Stimulated activated CD8-positive, alpha-beta memory T cell treated with anti-CD3 and anti-CD28 coated beads, Interleukin-7, amount 100 ng/mL, for 24 hours (primary cell): ENCODE data around the gene HOPX.
"Not testable (repeated sequence)": the region's sequence is repeated elsewhere in the genome, so short reads cannot be mapped to it uniquely, and the experiment has no call there.

Experiments
- DNase-seq: peaks from one replicate; pipeline ENCODE4 v3.0.0-alpha.2; 2020; ENCODE audit warnings: low read depth

The HOPX gene

DNA sequence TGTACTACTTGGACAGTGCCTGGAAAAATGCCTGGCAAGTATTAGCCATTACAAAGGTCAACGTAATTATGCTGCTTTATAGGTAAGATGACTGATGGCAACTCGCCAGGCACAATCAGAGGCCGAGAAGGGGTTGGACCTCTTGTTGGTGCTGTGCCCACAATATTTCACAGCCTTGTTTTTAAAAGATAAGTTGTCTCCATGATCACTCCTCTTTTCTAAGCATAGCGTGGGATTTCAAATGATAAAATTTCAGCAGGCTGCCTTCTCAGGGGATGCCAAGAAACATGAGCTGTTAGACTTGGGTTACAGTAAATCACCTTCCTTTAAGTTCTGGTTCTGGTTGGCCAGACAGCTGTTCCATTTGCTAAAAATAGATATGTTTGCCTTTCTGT lies 26.9 kb downstream of the HOPX start:
- no peak for DNase-seq

DNA sequence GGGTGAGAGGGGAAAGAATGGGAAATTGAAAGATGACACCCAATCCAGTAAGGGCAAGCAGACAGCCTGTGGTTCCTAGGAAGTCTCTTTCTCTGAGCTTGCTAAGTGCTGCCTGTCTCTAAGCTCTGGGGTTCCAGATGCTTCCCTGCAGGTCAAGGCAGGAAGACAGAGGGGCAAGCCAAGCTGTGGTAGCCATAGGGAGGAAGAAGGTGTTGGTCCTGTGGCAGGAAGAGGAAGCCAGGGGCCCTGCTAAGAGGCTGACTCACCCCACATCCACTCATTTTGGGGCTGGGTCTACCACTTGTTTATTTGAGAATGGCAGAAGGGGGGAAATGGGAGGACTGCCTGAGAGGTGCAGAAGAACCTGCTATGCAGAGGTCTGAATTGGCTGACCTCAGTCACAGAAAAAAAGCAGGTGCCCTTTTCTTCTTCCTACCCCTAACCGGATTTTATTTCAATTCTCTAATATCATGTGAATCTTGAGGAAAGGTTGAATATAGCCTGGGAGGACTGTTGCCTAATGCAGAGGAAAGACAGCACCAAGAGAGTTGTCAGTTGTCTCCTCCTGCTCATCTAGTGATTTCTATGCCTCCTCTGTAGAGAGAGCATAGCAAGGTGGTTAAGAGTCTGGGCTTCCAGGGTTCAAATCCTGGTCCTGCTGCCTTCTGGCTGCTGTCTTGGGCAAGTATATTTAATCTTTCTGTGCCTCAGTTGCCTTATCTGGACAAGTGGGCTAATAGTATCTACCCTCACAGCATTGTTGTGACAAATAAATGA lies 27.4 kb downstream of the HOPX start:
- no peak for DNase-seq

DNA sequence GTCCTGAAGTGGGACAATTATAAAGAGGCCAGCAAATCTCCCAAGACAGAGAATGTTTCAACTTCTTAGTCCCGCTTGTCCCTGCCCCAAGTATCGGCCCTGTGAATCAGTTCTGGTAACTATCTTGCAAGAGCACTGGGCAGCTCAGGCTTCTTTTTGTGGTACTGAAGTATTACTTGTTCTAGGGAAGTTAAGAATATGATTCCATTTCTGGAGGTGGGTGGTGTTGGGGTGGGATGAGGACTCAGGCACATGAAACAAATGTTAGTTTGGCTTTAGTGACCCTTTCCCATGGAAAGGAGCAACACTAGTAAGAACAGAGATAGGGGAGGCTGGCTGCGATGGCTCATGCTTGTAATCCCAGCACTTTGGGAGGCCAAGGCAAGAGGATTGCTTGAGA lies 28.9 kb downstream of the HOPX start:
- DNase-seq: no peak

DNA sequence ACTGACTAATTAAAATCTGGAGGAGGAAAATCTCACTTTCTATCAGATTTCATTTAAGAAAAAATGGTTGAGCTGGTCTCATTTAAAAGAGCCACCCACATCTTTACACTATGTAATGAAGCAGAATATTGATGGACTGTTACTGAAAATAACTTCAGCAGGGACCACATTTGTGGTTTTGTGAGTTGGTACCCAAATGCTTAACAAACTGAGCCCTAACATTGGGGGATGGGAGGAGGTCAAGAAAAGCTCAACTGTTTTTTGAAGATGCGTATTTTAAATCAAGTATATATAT lies 30.1 kb downstream of the HOPX start:
- no peak for DNase-seq

DNA sequence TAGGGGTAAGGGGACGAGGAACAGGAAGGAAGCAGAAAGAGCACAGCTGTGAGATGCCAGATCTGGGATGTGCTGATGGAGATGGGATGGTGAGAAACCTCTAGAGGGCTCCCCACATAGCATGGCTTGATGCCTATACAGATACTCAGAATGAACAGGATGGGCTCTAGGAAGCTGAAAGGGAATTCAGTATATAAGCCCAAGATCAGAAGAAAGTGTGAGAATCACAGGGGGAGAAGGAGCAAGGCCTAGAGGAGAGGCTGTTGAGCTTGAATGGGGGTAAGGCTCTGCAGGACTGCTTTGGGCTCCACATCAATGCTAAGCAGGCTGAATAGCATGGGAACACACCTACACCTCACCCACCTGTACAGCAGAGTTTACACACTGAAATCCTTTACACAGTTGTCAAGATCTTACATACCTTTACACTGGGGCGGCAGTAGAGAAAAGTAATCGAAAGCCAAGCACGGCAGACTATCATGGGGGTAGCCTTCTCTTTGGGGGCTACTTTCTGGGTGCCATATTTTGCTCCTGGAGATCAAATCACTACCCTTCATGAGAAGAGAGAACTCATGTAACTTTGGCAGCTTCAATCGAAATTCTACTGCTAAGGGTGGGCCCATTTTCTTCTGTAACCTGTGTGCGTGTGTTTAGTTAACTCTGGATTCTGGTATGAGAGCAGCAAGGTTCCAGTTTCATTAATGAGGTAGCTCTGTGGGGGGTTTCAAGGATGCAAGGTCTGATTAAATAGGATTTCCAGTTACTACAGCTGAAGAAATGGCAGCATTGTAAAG lies 30.6 kb downstream of the HOPX start:
- no peak for DNase-seq

DNA sequence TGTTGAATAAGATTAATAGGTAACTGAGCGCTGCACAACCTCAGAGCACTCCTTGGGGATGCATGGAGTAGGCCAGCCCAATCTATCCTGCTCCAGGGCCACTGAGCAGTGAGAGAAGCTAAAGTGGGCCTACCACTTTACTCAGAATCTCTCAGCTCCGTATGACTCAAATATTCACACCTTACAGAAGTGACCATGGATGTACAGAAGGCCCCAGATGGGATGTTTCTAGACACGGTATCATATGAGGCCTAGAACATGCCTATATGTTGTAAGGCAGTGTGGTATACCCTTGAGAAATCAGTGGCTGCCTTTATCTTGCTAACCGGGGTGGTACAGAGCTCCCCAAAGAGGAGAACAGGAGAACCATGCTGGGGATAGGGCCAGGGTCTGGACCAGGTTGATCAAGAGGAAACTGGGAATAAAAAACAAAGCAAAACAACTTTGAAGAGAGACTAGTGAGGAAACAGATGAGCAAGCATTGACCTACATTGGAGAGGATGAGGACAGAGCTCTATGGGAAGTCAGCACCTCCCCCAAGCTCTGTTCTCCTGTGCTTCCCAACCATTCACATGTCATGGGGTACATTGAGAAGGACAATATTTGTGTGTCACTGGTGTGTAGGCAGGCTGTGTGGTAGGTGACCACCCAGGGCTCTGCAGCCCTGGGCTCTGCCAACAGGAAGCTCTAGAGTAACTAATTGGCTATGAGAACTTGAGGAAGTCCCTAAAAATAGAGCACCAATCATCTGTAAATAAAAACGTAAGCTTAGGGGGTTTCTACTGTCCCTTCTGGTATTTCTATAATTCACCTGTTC lies 31.4 kb downstream of the HOPX start:
- DNase-seq: no peak

DNA sequence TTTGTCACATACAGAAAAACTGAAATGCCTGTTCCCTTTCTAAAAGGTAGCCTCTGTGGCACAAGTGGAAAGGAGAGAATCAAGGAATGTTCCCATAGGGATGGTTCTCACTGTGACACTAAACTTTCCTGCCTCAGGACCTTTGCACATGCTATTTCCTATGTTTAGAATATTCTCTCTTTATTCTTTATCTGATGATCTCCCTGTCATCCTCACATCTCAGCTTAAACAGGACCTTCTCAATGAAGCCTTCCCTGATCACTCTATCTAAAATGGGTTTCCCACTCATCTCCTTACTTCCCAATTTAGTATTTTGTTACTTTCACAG lies 32.3 kb downstream of the HOPX start:
- DNase-seq: no peak

DNA sequence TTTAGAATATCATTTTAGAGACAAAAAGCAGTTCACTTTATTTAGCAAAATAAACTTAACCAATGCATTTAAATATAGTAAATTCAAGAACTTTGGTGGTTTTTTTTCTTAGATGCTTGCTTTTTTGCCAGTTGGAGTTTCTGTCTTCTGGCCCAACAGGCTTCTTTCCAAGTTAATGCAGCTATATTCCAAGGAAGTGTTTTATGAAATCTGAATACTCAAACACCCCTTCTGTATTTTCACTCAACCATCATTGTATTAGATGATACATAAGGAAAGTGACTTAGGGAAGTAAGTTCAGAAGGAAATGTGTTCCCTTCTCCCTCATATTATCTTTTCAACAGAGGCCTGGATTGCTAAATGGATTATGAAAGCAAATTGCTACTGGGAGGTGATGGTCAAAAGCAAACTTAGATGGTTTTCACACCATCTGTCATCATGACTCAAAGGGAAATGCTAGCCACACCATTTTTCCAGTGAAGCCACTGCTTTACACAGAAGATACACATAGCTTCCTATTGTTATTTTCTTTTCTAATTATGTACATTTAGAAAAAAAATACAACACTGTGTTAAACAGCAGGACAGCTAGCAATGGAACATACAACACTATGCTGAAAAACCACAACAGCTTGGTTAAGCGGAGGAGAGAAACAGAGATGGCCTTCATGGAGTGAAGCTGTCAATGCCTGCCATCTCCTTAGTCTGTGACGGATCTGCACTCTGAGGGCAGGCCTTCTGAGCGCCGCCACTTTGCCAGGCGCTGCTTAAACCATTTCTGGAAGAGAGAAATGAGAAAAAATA lies 32.9 kb downstream of the HOPX start:
- DNase-seq: no peak

DNA sequence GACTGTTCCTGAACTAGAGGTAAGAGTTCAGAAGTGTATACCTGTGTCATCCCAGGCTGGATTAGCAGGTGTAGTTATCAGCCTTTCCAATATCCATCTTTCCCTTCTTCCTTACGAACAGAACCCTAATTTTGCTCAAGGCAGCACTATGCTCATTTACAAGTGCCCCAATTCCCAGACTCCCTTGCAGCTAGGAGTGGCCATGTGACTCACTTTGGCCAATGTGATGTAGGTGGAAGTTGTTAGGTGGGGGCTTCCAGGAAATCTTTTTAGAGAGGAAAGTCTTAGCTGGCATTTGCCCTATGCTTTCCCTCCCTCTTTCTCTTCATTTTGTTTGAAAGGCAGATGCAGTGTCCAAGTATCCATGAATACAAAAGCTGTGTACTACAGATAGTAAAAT lies 34.8 kb downstream of the HOPX start:
- DNase-seq: no peak

DNA sequence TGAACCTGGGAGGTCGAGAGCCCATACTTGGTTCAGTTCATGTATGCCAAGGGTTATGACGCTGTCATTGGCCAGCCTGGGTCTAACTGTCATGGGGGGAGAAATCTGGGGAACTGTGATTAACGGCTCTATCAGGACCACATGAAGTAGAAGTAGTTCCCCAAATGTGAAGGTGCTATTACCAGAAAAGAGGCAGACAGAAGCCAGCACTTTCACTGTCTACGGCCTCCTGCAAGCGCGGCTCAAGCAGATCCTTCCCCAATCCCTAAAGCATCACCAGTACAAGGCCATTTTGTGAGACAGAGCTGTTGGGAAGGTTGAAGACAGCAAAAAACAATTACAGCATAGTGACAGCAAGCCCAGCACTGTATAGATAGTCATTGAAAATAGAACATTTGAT lies 37.5 kb downstream of the HOPX start:
- DNase-seq: no peak

DNA sequence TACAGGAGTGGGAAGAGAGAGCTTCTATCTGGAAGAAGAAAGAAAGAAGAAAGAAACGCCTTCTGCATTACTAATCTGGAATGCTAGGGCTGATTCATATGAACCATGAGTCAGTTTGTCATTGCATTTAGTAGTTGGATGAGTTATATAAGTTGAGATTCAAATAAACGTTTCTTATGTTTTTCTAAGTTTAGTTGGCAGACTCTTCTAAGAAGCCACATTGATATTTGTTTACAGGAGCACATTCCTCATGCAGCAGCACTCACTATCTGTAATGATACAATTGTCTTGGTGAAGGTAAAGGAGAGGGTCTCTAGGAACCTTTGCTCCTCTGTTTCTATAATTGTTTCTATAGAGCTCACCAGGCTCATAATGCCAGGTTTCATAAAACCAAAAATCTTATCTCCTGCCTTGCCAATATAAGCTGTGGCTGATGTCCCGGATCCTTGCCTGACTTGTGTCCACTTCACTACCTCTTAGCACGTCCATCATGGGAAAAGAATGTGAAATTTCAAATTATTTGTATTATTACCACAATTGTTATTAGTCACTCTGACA lies 39.5 kb downstream of the HOPX start:
- no peak for DNase-seq

DNA sequence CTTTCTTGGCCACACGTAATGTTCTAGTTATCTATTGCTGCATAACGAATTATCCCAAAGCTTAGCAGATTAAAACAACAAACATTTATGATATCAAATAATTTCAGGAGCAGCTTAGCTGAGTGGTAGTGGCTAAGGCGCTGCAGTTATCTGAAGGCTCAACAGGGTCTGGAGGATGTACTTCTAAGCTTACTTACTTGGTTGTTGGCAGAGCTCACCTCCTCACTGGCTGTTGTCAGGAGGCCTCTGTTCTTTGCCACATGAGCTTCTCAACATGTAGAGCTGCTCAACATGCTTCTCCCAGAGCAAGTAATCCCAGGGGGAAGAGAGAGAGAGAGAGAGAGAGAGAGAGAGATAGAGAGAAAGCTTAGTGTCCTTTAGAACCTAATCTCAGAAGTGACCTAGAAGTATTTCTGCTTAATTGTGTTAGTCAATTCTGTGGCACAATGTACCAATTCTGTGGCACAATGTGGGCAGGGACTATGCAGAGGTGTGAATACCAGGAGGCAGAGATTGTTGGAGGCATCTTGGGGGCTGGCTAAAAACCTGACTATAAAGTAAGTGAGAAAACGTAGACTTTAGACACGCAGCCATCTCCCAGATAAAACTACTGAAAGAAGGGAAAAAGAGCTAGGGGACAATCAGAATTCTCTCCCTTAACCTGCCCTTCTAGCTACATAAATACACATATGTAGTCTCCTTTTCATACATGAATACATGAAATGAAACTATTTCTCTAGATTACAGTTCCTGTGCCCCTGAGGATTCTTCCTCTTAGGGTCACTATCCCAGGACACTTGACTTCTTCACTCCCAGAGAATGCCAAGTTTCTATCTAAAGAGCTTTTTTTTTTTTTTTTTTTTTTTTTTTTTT lies 40.2 kb downstream of the HOPX start:
- no peak for DNase-seq

DNA sequence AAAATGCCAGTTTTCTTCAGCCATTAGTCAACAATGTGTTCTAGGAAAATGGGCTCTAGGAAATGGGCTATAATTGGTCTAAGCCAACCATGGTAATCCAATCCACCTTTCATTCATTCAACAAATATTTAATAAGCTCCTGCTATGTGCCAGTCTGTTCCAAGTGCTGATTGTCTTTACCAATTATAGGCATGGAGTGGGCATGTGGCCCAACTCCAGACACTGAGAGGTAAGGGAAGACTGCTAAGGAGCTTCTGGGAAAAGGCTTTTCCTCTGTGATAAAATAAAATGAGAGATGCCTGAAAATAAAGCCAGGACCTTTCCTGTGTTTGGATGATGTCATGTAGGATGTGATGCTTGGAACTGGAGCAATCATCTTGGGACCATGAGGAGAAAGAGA lies 43.3 kb downstream of the HOPX start:
- DNase-seq: no peak

DNA sequence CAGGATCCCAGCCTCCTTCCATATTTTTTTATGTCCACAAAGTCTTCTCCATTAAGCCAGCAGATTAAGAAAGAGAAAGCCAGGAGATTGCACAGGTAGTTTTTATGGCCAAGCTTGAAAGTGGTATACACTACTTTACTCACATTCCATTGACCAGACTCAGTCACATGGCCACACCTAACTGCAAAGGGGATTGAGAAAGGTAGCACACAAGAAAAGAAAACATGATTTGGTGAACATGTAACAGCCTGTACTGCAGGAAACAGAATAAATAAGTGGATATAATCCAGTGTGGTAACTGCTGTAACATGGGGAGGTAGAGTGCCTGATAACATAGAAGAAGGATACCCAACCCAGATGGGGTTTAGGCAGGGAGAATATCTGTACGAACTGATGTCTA lies 43.9 kb downstream of the HOPX start:
- no peak for DNase-seq

DNA sequence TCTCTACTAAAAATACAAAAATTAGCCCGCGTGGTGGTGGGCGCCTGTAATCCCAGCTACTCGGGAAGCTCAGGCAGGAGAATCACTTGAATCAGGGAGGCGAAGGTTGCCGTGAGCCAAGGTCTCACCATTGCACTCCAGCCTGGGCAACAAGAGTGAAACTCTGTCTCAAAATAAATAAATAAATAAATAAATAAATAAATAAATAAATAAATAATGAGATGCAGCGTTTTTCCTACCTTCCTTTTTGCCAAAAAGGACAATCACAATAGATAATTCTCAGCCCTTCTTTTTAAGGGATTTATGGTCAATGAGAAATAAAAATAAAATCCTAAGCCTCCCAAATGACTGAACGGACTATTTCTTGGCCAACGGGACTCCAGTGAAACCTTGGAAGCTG lies 46.1 kb downstream of the HOPX start:
- not testable (repeated sequence) for DNase-seq

DNA sequence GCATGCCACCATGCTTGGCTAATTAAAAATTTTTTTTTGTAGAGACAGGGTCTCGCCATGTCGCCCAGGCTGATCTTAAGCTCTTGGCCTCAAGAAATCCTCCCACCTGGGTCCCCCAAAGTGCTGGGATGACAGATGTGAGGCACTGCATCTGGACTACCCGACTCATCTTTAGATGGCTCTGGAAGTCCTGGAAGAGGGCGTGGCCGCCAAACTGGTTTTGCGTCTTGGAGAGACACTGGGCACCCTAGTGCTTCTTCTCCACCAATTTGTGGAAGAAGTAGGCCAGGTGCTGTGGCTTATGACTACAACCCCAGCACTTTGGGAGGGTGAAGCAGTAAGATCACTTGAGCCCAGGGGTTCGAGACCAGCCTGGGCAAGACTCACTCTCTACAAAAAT lies 47.6 kb downstream of the HOPX start:
- DNase-seq: no peak

DNA sequence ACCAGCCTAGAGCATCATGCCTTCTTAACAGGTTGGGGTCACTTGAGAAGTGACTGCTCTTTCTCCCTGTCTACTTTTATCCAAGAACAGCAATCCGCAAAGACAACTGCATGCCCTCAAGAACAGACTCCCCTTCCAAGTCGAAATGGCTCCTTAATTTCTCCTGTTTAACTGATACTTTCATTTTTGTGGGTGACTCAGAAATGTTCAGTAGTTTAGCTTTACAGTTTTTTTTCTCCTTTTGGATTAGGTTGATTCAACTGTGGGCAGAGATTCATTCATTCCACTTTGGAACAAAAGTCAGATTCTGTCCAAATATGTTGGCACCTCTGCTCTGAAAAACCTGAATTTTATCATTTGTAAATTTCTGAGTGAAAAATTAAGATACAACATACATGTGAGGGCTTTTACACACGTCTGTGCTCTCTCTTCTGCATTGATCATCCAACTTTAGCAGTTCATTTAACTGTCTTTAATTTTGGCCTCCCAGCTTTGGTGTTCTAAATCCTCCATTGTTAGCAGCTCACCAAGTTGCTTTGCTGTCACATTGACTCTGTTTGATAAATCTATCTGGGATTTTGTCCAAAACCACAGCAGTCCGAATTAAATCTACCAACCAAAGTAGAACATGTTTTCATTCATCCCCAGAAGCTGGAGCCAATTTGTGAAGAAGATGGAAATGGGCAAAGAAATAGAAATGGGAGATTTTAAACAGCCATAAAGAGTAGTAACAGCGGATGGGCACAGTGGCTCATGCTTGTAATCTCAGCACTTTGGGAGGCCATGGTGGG lies 50.0 kb downstream of the HOPX start:
- no peak for DNase-seq

DNA sequence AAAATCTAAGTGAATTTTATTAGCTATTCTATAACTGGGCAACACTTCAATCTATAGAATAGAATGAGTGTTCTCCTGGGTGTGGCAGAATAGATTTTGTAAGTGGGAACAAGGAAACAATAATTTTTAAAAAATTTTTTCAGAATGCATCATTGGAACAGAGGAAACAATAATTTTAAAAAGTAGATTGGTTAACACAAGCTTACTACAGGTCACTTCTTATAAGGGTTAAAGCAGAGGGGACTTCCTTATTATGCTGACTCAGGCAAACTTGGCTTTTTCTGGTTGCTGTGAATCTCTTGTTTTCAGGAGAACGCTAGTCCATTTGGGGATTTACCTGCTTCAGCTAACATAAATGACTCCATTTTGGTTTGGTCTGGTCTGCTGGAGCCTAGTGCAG lies 52.5 kb downstream of the HOPX start:
- no peak for DNase-seq

DNA sequence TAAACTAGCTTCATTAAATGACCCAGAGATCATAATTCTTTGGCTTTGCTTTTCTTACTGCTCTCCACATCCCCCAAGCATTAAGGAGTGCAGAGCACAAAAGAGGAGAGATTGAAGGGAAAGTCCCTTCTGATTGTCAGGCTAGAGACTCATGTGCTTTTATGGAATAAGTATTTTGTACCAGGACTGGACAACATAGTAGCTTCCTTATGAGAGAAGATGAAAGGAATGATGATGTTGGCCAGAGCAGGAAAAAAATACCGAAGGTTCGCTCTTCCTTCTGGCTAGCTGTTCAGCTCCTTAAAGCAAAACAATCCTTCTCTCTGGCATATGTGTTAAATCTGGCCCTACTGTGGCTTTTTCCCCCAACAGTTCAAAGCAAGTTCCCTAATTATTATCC lies 53.1 kb downstream of the HOPX start:
- no peak for DNase-seq

DNA sequence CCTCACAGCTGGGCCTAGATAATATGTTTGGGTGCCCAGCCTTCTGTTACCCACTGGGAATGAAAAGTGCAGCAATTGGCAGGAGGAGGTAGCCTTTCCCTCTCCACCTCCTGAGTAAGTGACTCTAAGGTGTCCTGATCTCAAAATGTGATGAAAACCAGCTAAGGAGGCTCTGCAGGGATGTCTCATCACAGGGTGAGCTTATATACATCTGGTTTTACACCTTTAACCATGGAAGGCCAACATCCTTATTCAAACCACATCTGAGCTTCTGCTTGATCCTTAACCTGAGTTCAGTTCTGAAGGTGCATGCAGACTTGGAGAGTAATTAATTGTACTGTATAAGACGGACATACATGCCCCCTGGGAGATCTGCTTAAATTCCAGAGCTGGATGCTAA lies 53.7 kb downstream of the HOPX start:
- DNase-seq: no peak
